ENCODE measurements around the gene ASPA.
"Not testable (repeated sequence)": the region's sequence is repeated elsewhere in the genome, so short reads cannot be mapped to it uniquely, and the experiment has no call there.

The ASPA gene

DNA sequence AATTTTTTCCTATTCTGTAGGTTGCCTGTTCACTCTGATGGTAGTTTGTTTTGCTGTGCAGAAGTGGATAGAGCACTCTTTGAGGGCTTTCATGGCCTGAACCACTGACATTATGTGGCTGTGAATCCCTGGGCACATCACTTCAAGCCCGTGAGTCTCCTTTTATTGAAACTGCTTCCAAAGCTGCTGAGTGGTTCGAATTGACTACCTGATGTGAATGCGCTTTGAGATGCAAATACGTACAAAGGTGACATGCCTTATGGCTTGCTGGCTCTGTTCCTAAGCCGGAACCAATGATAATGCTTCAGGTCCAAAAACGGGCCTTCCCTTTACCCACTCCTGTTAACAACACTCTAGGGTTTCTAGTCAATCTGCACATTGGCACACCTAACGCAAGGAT lies 34.3 kb downstream of the ASPA start:
- DNase-seq = no peak

- DNase-seq = no peak
Measured at GRCh38 chr17:3511852-3512504, 36.2 kb downstream of the ASPA start.

- DNase-seq = no peak
Measured at GRCh38 chr17:3512505-3513171, 36.8 kb downstream of the ASPA start.

DNA sequence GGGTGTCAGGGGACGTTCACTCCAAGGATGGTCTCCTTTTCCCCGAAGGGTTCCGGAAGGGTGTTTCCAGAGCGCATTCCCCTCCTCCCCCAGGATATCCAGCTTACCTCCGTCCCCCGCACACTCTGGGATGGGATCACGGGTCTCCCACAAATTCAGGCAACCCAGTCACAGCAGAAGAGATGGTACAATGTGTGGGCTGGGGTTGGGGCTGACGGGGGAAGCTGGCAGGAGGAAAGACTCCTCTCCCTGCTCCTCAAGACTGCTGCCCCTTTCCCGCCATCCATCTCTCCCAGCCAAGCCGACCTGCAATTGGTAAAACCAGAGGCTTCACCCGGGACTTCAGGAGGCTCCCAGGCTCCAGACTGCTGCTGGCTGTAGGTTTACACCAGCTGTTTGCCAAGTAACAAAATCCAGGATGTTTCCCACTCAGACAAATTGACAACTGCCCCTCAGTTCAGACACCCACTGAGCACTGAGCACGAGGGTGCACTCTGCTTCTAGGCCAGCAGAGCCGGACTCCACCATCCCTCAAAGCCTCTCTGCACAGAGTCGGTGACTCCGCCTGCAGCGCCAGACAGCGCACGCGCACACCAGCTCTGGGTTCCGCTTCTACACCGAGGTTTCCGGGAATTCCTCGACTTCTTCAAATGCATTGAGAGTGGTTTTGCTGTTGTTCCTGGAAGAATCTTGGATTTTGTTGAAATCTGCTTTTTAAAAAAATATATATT lies 37.7 kb downstream of the ASPA start:
- DNase-seq = no peak

GRCh38 chr17:3514167-3514566 lies 38.4 kb downstream of the ASPA start:
- DNase-seq = not testable (repeated sequence)

GRCh38 chr17:3514873-3515272 lies 39.1 kb downstream of the ASPA start:
- no peak for DNase-seq

GRCh38 chr17:3519472-3519871 lies 43.7 kb downstream of the ASPA start:
- DNase-seq = not testable (repeated sequence)

GRCh38 chr17:3524024-3524423 lies 48.2 kb downstream of the ASPA start:
- DNase-seq = no peak

- DNase-seq = no peak
Measured at GRCh38 chr17:3526491-3526890, 50.7 kb downstream of the ASPA start.

- no peak for DNase-seq
Measured at GRCh38 chr17:3526971-3527370, 51.2 kb downstream of the ASPA start.

DNA sequence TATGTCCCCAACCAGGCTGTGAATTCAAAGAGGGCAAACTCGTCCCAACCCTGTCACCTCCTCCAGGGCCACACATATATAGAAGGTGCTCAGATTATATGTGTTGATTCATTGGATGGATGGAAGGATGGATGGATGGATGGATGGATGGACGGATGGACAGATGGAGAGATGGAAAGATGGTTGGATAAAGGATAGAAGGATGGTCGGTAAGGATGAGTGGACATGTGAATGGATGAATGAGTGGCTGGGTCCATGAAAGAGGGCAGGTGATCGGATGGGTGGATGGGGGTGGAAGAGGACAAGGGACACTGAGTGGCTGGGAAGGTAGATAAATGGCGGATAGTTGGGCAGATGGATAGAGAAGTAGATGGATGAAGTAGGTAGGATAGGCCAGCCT lies 51.7 kb downstream of the ASPA start:
- DNase-seq = no peak

- no peak for DNase-seq
Measured at GRCh38 chr17:3527896-3528295, 52.1 kb downstream of the ASPA start.

GRCh38 chr17:3528403-3528851 lies 52.6 kb downstream of the ASPA start:
- DNase-seq = no peak

GRCh38 chr17:3528880-3529511 lies 53.2 kb downstream of the ASPA start:
- DNase-seq = no peak

- no peak for DNase-seq
Measured at GRCh38 chr17:3529817-3530741, 54.3 kb downstream of the ASPA start.

DNA sequence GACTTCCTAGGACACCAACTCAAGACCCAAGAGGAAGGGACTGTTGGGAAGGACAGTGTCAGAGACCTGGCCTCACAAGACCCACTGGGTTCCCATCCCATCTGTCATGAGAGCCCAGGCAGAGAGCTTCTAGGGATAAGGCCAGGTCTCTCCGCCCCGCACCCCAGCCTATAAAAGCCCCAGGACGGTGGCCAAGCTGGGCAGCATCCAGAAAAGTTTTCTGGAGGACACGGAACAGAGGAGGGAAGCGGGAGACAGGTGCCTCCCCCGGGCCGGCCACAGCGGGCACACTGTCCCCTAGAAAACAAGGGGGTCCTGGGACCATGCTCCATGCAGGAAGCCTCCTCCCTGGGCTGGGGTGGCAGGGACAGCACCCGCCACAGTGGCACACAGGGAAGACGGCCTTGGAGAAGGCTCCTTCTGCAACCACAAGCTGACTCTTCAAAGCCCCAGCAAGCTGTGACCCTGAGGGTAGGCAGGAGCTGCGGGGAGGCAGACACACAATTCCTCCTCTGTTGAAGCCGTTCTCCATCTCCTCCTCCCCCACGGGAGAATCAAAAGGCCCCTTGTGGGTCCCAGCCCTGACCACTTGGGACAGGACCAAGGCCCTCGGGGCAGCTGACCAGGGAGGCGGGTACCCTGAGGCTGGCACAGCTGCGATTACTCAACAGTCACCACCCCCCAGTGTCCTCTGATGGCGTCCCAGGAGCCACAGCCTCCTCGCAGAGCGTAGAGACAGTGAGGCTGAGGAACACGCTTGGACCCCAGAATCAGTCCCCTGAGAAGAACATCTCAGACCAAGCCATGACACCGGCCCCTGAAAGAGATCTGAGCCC lies 55.7 kb downstream of the ASPA start:
- no peak for DNase-seq

DNA sequence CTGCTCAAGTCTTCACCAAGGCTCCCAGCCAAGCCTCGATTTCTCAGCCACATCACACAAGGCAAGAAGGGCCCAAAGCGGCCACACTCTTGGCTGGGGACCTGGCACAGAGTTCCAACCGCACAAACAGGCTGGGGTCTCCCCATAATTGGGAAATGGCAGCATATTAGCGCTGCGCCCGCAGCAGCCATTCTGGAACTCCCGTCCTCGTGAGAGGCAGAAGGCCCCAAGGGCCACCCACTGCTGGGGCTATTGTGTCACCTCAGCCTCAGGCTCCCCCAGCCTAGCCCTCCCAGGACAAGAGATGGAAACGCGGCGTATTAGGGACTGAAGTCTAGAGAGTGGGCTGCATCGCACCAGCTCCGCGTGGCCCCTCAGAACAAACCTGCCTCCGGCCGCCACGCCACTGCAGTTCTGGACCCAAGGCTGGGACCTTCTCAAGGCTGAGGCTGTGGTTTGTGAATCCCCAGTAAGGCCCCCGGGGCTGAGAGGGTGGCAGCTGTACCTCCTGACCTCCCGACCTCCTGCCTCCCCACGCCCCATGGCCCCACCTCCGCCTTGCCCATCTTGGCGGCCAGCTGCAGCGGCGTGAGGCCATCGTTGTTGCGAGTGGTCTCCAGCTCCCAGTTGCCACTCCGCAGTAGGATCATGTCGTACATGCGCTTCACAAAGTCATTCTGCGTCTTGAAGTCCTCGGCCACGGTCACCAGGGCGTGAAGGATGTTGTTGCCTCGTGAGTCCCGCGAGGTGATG lies 56.5 kb downstream of the ASPA start:
- no peak for DNase-seq

GRCh38 chr17:3532859-3533142 lies 57.0 kb downstream of the ASPA start:
- DNase-seq = no peak

DNA sequence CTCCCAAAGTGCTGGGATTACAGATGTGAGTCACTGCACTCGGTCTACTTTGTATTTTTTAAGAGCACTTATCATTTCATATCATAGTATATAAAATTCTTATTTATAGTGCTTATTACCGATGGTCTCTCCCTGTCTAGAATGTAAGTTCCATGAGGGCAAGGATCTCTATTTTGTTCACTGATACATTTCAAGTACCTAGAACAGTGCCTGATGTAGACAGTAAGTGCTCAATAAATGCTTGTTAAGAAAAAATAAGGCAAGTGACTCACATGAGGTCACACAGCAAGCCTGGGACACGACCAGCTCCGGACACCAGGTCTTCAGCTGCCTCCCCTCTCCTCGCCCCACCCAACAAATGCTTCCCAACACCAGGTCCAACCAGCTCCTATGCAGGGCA lies 58.0 kb downstream of the ASPA start:
- no peak for DNase-seq

DNA sequence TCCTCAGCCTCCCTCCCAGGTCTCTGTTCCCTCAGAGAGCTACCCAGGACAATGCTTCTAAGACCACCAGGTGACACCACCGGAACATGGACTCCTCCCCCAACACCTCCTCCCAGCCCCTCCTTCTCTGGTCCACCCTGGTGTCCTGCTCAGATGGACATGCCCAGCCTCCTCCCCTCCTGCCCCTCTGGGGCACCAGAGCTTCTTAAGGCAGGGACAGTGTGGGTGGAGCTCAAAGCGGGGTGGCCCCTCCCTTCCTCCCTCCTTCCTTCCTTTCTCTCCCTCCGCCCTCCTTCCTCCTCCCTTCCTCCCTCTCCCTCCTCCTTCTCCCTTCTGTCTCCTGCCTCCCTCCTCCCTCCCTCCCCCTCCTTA lies 59.1 kb downstream of the ASPA start:
- DNase-seq = no peak

Data from stimulated activated CD4-positive, alpha-beta T cell treated with anti-CD3 and anti-CD28 coated beads, Interleukin-4, amount 100 ng/mL, for 4 hours (primary cell).